GM23248 (cell line): ENCODE measurements around the gene TTC28. TPM values are rescaled to one million over a fixed set of nuclear protein-coding genes. Genes with fewer than 3 reads are reported as not detected.
"Not testable (repeated sequence)": the region's sequence is repeated elsewhere in the genome, so short reads cannot be mapped to it uniquely, and the experiment has no call there.

ENCODE experiments used
- DNase-seq: peaks from one replicate; pipeline ENCODE4 v3.0.0-alpha.2; 2015
- H2AFZ ChIP-seq: fragments of 200-600 bp; sonication (generic); 2 replicates; pipeline ENCODE4 v1.6.1; 2016; ENCODE audit warnings: antibody characterized with exemption
- H3F3A ChIP-seq: fragments of 200-600 bp; sonication (generic); 2 replicates; pipeline ENCODE4 v1.6.1; 2016; ENCODE audit warnings: mild to moderate bottlenecking, antibody characterized with exemption, mixed run types; ENCODE audit not compliant: insufficient read depth
- H3K27ac ChIP-seq: fragments of 200-600 bp; sonication (generic); 2 replicates; pipeline ENCODE4 v1.5.1; 2016; ENCODE audit warnings: mild to moderate bottlenecking
- H3K27me3 ChIP-seq: fragments of 200-600 bp; sonication (generic); replicated peaks from 2 replicates; pipeline ENCODE4 v1.6.1; 2016; ENCODE audit warnings: mild to moderate bottlenecking; ENCODE audit not compliant: insufficient read depth
- H3K36me3 ChIP-seq: fragments of 200-600 bp; sonication (generic); 2 replicates; pipeline ENCODE4 v1.6.1; 2016; ENCODE audit warnings: low read depth, mild to moderate bottlenecking
- H3K4me1 ChIP-seq: fragments of 200-600 bp; sonication (generic); 2 replicates; pipeline ENCODE4 v1.6.1; 2016; ENCODE audit warnings: mild to moderate bottlenecking; ENCODE audit not compliant: insufficient read depth
- H3K4me2 ChIP-seq: fragments of 200-600 bp; sonication (generic); one replicate; pipeline ENCODE4 v1.6.1; 2016; ENCODE audit warnings: mild to moderate bottlenecking; ENCODE audit not compliant: unreplicated experiment
- H3K4me3 ChIP-seq: fragments of 200-600 bp; sonication (generic); 2 replicates; pipeline ENCODE4 v1.5.1; 2016; ENCODE audit warnings: mild to moderate bottlenecking
- H3K79me2 ChIP-seq: fragments of 200-600 bp; sonication (generic); 2 replicates; pipeline ENCODE4 v1.6.1; 2016; ENCODE audit warnings: mild to moderate bottlenecking; ENCODE audit not compliant: insufficient read depth
- H3K9ac ChIP-seq: fragments of 200-600 bp; sonication (generic); 2 replicates; pipeline ENCODE4 v1.6.1; 2016; ENCODE audit warnings: mild to moderate bottlenecking
- H3K9me2 ChIP-seq: fragments of 200-600 bp; sonication (generic); 2 replicates; pipeline ENCODE4 v1.6.1; 2016; ENCODE audit warnings: mixed run types, mild to moderate bottlenecking, moderate library complexity; ENCODE audit not compliant: insufficient read depth
- H3K9me3 ChIP-seq: fragments of 200-600 bp; sonication (generic); one replicate; pipeline ENCODE4 v1.6.1; 2017; ENCODE audit warnings: low read depth
- H4K20me1 ChIP-seq: fragments of 200-600 bp; sonication (generic); 2 replicates; pipeline ENCODE4 v1.6.0; 2016; ENCODE audit not compliant: insufficient read depth
- EZH2 ChIP-seq: fragments of 200-600 bp; sonication (generic); IDR thresholded peaks from 2 replicates; pipeline ENCODE4 v1.6.1; 2018; ENCODE audit warnings: antibody characterized with exemption, mild to moderate bottlenecking; ENCODE audit not compliant: insufficient read depth, poor library complexity, severe bottlenecking
- EZH2phosphoT487 ChIP-seq: fragments of 200-600 bp; sonication (generic); IDR thresholded peaks from 2 replicates; pipeline ENCODE4 v1.6.1; 2018; ENCODE audit warnings: antibody characterized with exemption, moderate library complexity, mild to moderate bottlenecking, low read depth; ENCODE audit not compliant: insufficient read depth
- WGBS, 2 experiments: methylation state at CpG; one replicate each; pipeline ENCODE4 v1.1.6; 2015 to 2017; ENCODE audit warnings: low lambda C conversion rate in 2 of 2, low coverage in 1 of 2; ENCODE audit errors: missing lambda C conversion rate in 2 of 2; 5-methylcytosine and 5-hydroxymethylcytosine counted together
- in situ Hi-C: fragments of 300-500 bp; cut with MboI; formaldehyde crosslinking; loops from 2 replicates; pipeline ENCODE4 v1.15.0; 2020
- polyA plus RNA-seq: library from polyadenylated mRNA; unstranded; fragments of >200 nt; fragmentation: Nextera tagmentation; extraction: Ambion mirVana; gene quantifications from 2 replicates; pipeline ENCODE4 v1.2.1, GENCODE V29; 2016
- total RNA-seq: library from RNA; depleted of rRNA; stranded (reverse); fragments of >200 nt; shearing (Covaris generic); gene quantifications from 2 replicates; pipeline ENCODE4 v1.2.3, GENCODE V29; 2014

Gene TTC28
- total and polyA plus RNA-seq, 2 experiments from 2014 or later, result 12.5 to 41.9 TPM

DNA sequence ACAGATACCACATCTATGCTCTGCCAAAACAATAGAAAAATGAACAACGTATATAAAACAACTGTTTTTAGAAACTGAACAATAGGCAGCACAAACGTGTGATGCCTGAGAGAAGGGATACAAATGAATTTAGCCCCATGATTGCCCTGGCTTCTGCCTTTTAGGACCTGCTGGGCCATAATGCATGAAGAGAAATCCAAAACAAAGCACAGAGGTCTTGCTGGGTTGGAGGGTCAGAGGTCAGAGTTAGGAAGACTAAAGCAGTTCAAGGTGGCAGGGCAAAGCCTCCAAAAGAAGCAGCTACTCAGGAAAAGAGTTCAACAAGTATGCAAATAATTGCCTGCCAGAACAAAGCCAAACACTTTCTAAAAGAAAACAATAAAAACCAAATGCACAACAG is 138.5 kb downstream of the TTC28 start:
- Histone ChIP-seq H3K9ac (no peak overlapping the region), H4K20me1 (no peaks in the 10 kb centered on the region), H3K36me3 (no peaks in the 10 kb centered on the region), H3K4me1 (no peaks in the 10 kb centered on the region), H3K4me3 (no peak overlapping the region), H3K27me3 (no peaks in the 10 kb centered on the region), H3F3A (no peaks in the 10 kb centered on the region), H3K4me2 (no peak overlapping the region), H3K9me3 (peaks cover 5% of the 10 kb centered on the region), H3K27ac (no peak overlapping the region), H3K9me2 (no peaks in the 10 kb centered on the region), H2AFZ (no peak overlapping the region), H3K79me2 (peaks cover 6% of the 10 kb centered on the region; the same call in 1 of the 2 replicates)
- in situ Hi-C loops, result no loop called here
- TF ChIP-seq EZH2 (no peak), EZH2phosphoT487 (no peak)
- 73% methylated on average over 2 of the region's 2 CpGs for WGBS, 2 experiments
- no peak for DNase-seq

DNA sequence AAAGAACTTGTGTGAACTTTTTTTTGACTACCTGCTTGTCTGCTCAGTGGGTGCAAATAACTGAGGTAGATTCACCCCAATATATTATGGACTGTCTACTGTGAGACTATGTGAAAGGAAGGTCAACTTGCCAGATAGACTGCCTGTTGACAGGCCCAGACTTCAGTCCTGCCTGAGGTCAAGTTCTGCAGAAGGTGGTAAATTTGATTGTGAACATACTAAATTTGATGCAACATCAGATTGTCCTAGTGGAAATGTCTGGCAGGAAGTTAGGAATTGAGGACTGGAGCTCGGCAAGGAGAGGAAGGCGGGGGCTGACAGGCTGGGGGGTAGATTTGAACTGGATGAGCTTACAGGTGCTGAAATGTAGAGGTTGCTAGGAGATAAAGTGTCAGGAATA is 140.7 kb downstream of the TTC28 start:
- WGBS, 2 experiments, result 86 to 100% methylated on average over 2 of the region's 2 CpGs

DNA sequence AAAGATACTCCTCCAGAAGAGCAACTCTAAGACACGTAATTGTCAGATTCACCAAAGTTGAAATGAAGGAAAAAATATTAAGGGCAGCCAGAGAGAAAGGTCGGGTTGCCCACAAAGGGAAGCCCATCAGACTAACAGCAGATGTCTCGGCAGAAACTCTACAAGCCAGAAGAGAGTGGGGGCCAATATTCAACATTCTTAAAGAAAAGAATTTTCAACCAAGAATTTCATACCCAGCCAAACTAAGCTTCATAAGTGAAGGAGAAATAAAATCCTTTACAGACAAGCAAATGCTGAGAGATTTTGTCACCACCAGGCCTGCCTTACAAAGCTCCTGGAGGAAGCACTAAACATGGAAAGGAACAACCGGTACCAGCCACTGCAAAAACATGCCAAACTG is 149.1 kb downstream of the TTC28 start:
- H3F3A ChIP-seq, H3K4me1 ChIP-seq, H4K20me1 ChIP-seq, H3K27me3 ChIP-seq, in situ Hi-C loops, H3K9me2 ChIP-seq, H3K9me3 ChIP-seq, H3K4me2 ChIP-seq, H2AFZ ChIP-seq, H3K36me3 ChIP-seq, H3K27ac ChIP-seq, H3K9ac ChIP-seq, H3K4me3 ChIP-seq, DNase-seq: not testable (repeated sequence)
- 85 to 91% methylated on average over 4 of the region's 4 CpGs for WGBS, 2 experiments
- H3K79me2 ChIP-seq, result peaks cover 14% of the 10 kb centered on the region; the same call in 1 of the 2 replicates

More for the DNA sequence above, 140.7 kb downstream of the TTC28 start:
- Histone ChIP-seq H4K20me1 (no peaks in the 10 kb centered on the region), H3K9ac (no peak overlapping the region), H3F3A (no peaks in the 10 kb centered on the region), H3K9me2 (no peaks in the 10 kb centered on the region), H3K36me3 (no peaks in the 10 kb centered on the region), H3K4me3 (no peak overlapping the region), H3K27ac (no peak overlapping the region), H3K79me2 (peaks cover 6% of the 10 kb centered on the region; the same call in 1 of the 2 replicates), H3K4me2 (no peak overlapping the region), H3K9me3 (peaks cover 5% of the 10 kb centered on the region), H3K4me1 (no peaks in the 10 kb centered on the region), H3K27me3 (no peaks in the 10 kb centered on the region), H2AFZ (no peak overlapping the region)
- DNase-seq, result no peak
- in situ Hi-C loops, result no loop called here
- no peak for TF ChIP-seq EZH2phosphoT487
- no peak for TF ChIP-seq EZH2

DNA sequence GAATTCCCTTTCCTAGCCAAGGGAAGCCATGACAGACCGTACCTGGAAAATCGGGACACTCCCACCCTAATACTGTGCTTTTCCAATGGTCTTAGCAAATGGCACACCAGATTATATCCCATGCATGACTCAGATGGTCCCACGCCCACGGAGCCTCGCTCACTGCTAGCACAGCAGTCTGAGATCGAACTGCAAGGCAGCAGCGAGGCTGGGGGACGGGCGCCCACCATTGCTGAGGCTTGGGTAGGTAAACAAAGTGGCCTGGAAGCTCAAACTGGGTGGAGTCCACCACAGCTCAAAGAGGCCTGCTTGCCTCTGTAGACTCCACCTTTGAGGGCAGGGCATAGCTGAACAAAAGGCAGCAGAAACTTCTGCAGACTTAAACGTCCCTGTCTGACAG is 150.5 kb downstream of the TTC28 start:
- H3K27me3 ChIP-seq, H3K9me3 ChIP-seq, H3K9ac ChIP-seq, H4K20me1 ChIP-seq, DNase-seq, in situ Hi-C loops, H3K4me2 ChIP-seq, H3K9me2 ChIP-seq, H3K4me3 ChIP-seq, H2AFZ ChIP-seq, H3K4me1 ChIP-seq, H3K36me3 ChIP-seq, H3F3A ChIP-seq, H3K27ac ChIP-seq: not testable (repeated sequence)
- H3K79me2 ChIP-seq, result peaks cover 14% of the 10 kb centered on the region; the same call in 1 of the 2 replicates
- 86 to 88% methylated on average over 10 of the region's 10 CpGs for WGBS, 2 experiments

DNA sequence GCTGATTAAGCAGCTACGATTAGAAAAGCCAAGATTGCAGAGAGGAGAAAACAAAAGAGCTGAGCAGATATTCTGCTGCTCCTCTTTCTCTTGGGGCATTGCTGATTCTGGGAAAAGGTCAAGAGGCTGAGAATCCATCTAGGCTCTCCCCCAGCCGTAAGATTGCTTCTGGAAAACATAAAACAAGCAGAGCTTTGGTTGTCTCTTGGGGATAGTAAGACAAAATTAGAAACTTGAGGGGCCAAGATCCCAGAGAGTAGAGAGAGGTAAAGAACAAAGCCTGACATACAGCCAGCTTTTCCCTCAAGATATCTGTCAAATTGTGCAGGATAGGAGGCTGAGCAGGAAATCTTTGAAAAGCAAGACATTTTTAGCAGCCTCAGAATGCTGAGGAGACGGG is 158.2 kb downstream of the TTC28 start:
- H3K27me3 ChIP-seq, result no peaks in the 10 kb centered on the region
- H3K9me3 ChIP-seq, result no peaks in the 10 kb centered on the region
- no peak overlapping the region for H3K4me3 ChIP-seq
- no peak overlapping the region for H3K9ac ChIP-seq
- WGBS, 2 experiments, result 90 to 93% methylated on average over 3 of the region's 3 CpGs
- no peaks in the 10 kb centered on the region for H3K79me2 ChIP-seq
- no peaks in the 10 kb centered on the region for H4K20me1 ChIP-seq
- TF ChIP-seq EZH2 (no peak), EZH2phosphoT487 (no peak)
- no peaks in the 10 kb centered on the region for H3K9me2 ChIP-seq
- no peaks in the 10 kb centered on the region for H3K4me1 ChIP-seq
- in situ Hi-C loops, result no loop called here
- no peak for DNase-seq
- H3K27ac ChIP-seq, result no peak overlapping the region
- H3K4me2 ChIP-seq, result no peak overlapping the region
- H3F3A ChIP-seq, result no peaks in the 10 kb centered on the region
- no peaks in the 10 kb centered on the region for H3K36me3 ChIP-seq
- no peak overlapping the region for H2AFZ ChIP-seq
